K562 (cell line): ENCODE results near the gene DYRK1A. TPM values are rescaled to one million over a fixed set of nuclear protein-coding genes. Genes with fewer than 3 reads are reported as not detected.

Experiments used
- ARHGAP35 ChIP-seq: fragments of 450-650 bp; IDR thresholded peaks from 2 replicates; pipeline ENCODE4 v1.6.1; 2018; ENCODE audit not compliant: partially characterized antibody
- ASH1L ChIP-seq: fragments of 450-650 bp; IDR thresholded peaks from 2 replicates; pipeline ENCODE4 v1.6.1; 2018; ENCODE audit warnings: borderline replicate concordance, mild to moderate bottlenecking, low read depth; ENCODE audit not compliant: partially characterized antibody
- EWSR1 ChIP-seq: fragments of 450-650 bp; IDR thresholded peaks from 2 replicates; pipeline ENCODE4 v1.6.1; 2018; ENCODE audit warnings: borderline replicate concordance, mild to moderate bottlenecking, low read depth, moderate library complexity; ENCODE audit not compliant: partially characterized antibody
- GTF2F1 ChIP-seq: IDR thresholded peaks from 2 replicates; pipeline ENCODE4 v1.6.1; 2011; ENCODE audit warnings: low read depth, low read length, improper control_type of control experiment
- PATZ1 ChIP-seq: fragments of 250-450 bp; sonication (Bioruptor Pico); IDR thresholded peaks from 2 replicates; pipeline ENCODE4 v1.5.0; 2020; ENCODE audit warnings: mild to moderate bottlenecking, borderline replicate concordance
- PBX2 ChIP-seq, 2 experiments: IDR thresholded peaks in 1 of 2; conservative IDR thresholded peaks in 1 of 2; 2 replicates each; pipeline ENCODE4 v1.6.1; 2016; ENCODE audit warnings: low read depth in 2 of 2, mild to moderate bottlenecking in 1 of 2, missing compliant biosample characterization in 1 of 2, missing genetic modification characterization in 1 of 2, moderate library complexity in 1 of 2
- TBL1XR1 ChIP-seq, 2 experiments: IDR thresholded peaks; 2 replicates each; pipeline ENCODE4 v1.6.1; 2012; ENCODE audit warnings: improper control_type of control experiment in 2 of 2, low read length in 2 of 2, mild to moderate bottlenecking in 1 of 2
- TCF7L2 ChIP-seq: fragments of 150-350 bp; IDR thresholded peaks from 2 replicates; pipeline ENCODE4 v1.6.1; 2016; ENCODE audit warnings: low read depth, mild to moderate bottlenecking, low read length, moderate library complexity
- ZNF644 ChIP-seq: fragments of 200-800 bp; sonication (Bioruptor generic); IDR thresholded peaks from 2 replicates; pipeline ENCODE4 v1.6.1; 2016; ENCODE audit warnings: low read depth, missing genetic modification characterization, missing compliant biosample characterization
- polyA plus RNA-seq, 8 experiments: library from polyadenylated mRNA; depleted of rRNA in 4 of 8; stranded (reverse) in 5 of 8; unstranded in 3 of 8; fragments of >200 nt; fragmentation: Nextera tagmentation in 2 of 8; fragmentation: Illumina TruSeq in 1 of 8; extraction: Ambion mirVana in 2 of 8; extraction: Trizol in 1 of 8; gene quantifications; 2 replicates each; pipeline versions ENCODE4 v1.2.1 to v1.2.3, GENCODE V29; 2011 to 2014; ENCODE audit warnings: inconsistent platforms in 1 of 8, missing spikeins in 1 of 8
- total RNA-seq, 7 experiments: library from RNA; depleted of rRNA in 6 of 7; stranded (reverse); fragments of >200 nt in 6 of 7; fragmentation: Illumina TruSeq in 2 of 7; extraction: Trizol in 2 of 7; gene quantifications; 2 replicates each; pipeline versions ENCODE4 v1.2.1 to v1.2.3, GENCODE V29; 2011 to 2021; ENCODE audit warnings: low replicate concordance in 1 of 7
- TF ChIP-seq, protein P1 (sequence below), 2 experiments: fragments of 450-650 bp in 1 of 2; sonication (generic) in 1 of 2; formaldehyde crosslinking in 1 of 2; IDR thresholded peaks; 2 replicates each; pipeline versions ENCODE4 v1.7.1 to v1.9.0; 2016 to 2022; ENCODE audit warnings: inconsistent platforms in 1 of 2, mild to moderate bottlenecking in 1 of 2, missing genetic modification reagents in 1 of 2

DYRK1A gene
- total and polyA plus RNA-seq, 9 of the 15 experiments (the other 6 are each of a cell fraction or from before 2014, with no cell fraction given) = 3.7 to 64.8 (median 42.3) TPM

GRCh38 chr21:37455504-37455911 lies 88.9 kb downstream of the DYRK1A start (continued):
- TF ChIP-seq ASH1L (no peak), EWSR1 (no peak), TCF7L2 (no peak), PBX2 (CRISPR knock-in tag; IDR thresholded peaks at IDR 0.05; ENCODE audit: low read depth) (no peak; the same call in 1 of the 2 replicates), PBX2 (tag; conservative IDR thresholded peaks at IDR 0.05; ENCODE audit: low read depth) (peak; percentile 93), TBL1XR1 (IDR thresholded peaks at IDR 0.05; ENCODE audit: low read length in 2 of 2) (peak in 1 of 2 experiments; percentile 88; a peak in 2 of 4 replicates), ARHGAP35 (no peak), PATZ1 (no peak), ZNF644 (tag) (0 out of 2 replicates have a peak, but pooled peaks have one; percentile 36), GTF2F1 (no peak)
- TF ChIP-seq, protein P1, sequence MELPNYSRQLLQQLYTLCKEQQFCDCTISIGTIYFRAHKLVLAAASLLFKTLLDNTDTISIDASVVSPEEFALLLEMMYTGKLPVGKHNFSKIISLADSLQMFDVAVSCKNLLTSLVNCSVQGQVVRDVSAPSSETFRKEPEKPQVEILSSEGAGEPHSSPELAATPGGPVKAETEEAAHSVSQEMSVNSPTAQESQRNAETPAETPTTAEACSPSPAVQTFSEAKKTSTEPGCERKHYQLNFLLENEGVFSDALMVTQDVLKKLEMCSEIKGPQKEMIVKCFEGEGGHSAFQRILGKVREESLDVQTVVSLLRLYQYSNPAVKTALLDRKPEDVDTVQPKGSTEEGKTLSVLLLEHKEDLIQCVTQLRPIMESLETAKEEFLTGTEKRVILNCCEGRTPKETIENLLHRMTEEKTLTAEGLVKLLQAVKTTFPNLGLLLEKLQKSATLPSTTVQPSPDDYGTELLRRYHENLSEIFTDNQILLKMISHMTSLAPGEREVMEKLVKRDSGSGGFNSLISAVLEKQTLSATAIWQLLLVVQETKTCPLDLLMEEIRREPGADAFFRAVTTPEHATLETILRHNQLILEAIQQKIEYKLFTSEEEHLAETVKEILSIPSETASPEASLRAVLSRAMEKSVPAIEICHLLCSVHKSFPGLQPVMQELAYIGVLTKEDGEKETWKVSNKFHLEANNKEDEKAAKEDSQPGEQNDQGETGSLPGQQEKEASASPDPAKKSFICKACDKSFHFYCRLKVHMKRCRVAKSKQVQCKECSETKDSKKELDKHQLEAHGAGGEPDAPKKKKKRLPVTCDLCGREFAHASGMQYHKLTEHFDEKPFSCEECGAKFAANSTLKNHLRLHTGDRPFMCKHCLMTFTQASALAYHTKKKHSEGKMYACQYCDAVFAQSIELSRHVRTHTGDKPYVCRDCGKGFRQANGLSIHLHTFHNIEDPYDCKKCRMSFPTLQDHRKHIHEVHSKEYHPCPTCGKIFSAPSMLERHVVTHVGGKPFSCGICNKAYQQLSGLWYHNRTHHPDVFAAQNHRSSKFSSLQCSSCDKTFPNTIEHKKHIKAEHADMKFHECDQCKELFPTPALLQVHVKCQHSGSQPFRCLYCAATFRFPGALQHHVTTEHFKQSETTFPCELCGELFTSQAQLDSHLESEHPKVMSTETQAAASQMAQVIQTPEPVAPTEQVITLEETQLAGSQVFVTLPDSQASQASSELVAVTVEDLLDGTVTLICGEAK (IDR thresholded peaks at IDR 0.05) = 0 out of 2 replicates have a peak, but pooled peaks have one; percentile 17
- TF ChIP-seq, protein P1 (CRISPR knock-in tag; IDR thresholded peaks at IDR 0.05) = no peak
